ENCODE data around the gene ZRANB3. TPM values are rescaled to one million over a fixed set of nuclear protein-coding genes. Genes with fewer than 3 reads are reported as not detected.

ZRANB3 gene
- total and polyA plus RNA-seq, 2 of the 13 experiments (the other 11 are each of a cell fraction or from before 2014, with no cell fraction given) = 5.8 to 25.2 TPM

DNA sequence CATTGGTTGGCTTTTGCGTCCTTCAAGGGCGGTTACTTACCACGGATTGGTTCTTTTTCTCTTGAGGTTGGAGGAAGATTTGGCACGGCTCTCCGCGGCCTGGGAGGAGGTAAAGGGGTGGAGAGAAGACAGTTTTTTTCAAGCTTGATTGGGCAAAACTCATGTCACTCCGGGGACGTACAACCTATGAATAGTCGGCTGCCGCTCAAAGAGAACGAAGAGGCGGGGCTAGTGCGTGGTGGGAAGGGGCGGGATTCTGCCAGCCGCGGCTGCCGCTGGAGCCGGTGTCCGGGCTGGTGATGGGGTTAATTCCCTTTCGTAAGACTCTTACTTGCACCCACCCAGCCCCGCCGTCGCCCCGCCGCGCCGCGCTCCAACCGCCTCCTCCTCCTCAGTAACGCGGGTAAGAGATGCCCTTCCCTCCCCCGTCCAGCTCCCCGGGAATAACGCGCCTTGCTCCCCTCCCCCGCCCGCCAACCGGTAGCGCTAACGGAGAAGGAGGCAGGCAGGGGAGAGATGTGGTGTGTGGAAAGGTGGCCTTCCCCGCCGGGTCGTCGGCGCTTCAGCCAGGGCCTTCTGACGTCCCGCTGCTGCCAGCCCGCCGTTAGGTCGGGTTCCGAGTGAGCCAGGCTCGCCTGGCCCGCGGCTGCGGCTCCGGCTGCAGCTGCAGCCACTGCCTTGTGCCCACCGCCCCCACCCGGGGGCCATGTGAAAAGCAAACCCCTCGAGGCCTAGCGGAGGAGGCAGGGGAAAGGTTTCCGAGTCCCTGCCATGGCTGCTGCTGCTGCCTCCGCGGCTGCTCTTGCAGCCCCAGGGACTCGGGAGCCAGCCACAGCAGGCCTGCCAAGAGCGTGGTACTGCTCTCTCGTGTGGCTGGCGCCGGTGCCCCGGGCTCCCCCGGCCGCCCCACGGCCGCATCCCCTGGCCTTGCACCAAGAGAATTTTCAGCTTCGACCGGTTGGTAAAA, 496 bp upstream of the ZRANB3 start, which contains the start of gene R3HDM1 (continued):
- TF ChIP-seq ZBTB7B (CRISPR knock-in tag; IDR thresholded peaks at IDR 0.05) (peak; percentile 85), ZBTB21 (CRISPR knock-in tag; IDR thresholded peaks at IDR 0.05) (no peak), HDAC6 (IDR thresholded peaks at IDR 0.05; ENCODE audit: low read depth, low read length) (no peak), PHF21A (CRISPR knock-in tag; IDR thresholded peaks at IDR 0.05) (0 out of 2 replicates have a peak, but pooled peaks have one; percentile 17), PAWR (CRISPR knock-in tag; IDR thresholded peaks at IDR 0.05; ENCODE audit: borderline replicate concordance) (0 out of 2 replicates have a peak, but pooled peaks have one; percentile 76), ZFP62 (CRISPR knock-in tag; IDR thresholded peaks at IDR 0.05) (no peak), GATA4 (IDR thresholded peaks at IDR 0.05; ENCODE audit: borderline replicate concordance, low read depth) (0 out of 2 replicates have a peak, but pooled peaks have one; percentile 12), ZNF34 (CRISPR knock-in tag; IDR thresholded peaks at IDR 0.05; ENCODE audit: borderline replicate concordance) (no peak), NCOR1 (IDR thresholded peaks at IDR 0.05; ENCODE audit: borderline replicate concordance, low read length) (no peak), KLF15 (CRISPR knock-in tag; IDR thresholded peaks at IDR 0.05; ENCODE audit: borderline replicate concordance) (0 out of 2 replicates have a peak, but pooled peaks have one; percentile 28), ATF7-NPFF (CRISPR knock-in tag; IDR thresholded peaks at IDR 0.05; ENCODE audit: low read depth) (peak; percentile 92), NR2C2 (CRISPR knock-in tag; IDR thresholded peaks at IDR 0.05; ENCODE audit: borderline replicate concordance) (no peak), RFXAP (CRISPR knock-in tag; IDR thresholded peaks at IDR 0.05; ENCODE audit: borderline replicate concordance) (peak; percentile 22; the same call in 1 of the 2 replicates), ZNF674 (CRISPR knock-in tag; IDR thresholded peaks at IDR 0.05; ENCODE audit: low read depth) (no peak), FLYWCH1 (CRISPR knock-in tag; IDR thresholded peaks at IDR 0.05) (0 out of 2 replicates have a peak, but pooled peaks have one; percentile 69), FOSL2 (CRISPR knock-in tag; IDR thresholded peaks at IDR 0.05) (peak; percentile 34; the same call in 1 of the 2 replicates), ZNF30 (CRISPR knock-in tag; IDR thresholded peaks at IDR 0.05) (peak; percentile 82)
- TF ChIP-seq, protein P1, sequence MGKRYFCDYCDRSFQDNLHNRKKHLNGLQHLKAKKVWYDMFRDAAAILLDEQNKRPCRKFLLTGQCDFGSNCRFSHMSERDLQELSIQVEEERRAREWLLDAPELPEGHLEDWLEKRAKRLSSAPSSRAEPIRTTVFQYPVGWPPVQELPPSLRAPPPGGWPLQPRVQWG (CRISPR knock-in tag; IDR thresholded peaks at IDR 0.05; ENCODE audit: borderline replicate concordance, low read depth) = no peak
- TF ChIP-seq, protein P2, sequence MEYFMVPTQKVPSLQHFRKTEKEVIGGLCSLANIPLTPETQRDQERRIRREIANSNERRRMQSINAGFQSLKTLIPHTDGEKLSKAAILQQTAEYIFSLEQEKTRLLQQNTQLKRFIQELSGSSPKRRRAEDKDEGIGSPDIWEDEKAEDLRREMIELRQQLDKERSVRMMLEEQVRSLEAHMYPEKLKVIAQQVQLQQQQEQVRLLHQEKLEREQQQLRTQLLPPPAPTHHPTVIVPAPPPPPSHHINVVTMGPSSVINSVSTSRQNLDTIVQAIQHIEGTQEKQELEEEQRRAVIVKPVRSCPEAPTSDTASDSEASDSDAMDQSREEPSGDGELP (IDR thresholded peaks at IDR 0.05; ENCODE audit: borderline replicate concordance, low read depth) = no peak; the same call in 1 of the 2 replicates
- TF ChIP-seq, protein P3, sequence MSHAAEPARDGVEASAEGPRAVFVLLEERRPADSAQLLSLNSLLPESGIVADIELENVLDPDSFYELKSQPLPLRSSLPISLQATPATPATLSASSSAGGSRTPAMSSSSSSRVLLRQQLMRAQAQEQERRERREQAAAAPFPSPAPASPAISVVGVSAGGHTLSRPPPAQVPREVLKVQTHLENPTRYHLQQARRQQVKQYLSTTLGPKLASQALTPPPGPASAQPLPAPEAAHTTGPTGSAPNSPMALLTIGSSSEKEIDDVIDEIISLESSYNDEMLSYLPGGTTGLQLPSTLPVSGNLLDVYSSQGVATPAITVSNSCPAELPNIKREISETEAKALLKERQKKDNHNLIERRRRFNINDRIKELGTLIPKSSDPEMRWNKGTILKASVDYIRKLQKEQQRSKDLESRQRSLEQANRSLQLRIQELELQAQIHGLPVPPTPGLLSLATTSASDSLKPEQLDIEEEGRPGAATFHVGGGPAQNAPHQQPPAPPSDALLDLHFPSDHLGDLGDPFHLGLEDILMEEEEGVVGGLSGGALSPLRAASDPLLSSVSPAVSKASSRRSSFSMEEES (CRISPR knock-in tag; IDR thresholded peaks at IDR 0.05) = 0 out of 2 replicates have a peak, but pooled peaks have one; percentile 20
- TF ChIP-seq, protein P4, sequence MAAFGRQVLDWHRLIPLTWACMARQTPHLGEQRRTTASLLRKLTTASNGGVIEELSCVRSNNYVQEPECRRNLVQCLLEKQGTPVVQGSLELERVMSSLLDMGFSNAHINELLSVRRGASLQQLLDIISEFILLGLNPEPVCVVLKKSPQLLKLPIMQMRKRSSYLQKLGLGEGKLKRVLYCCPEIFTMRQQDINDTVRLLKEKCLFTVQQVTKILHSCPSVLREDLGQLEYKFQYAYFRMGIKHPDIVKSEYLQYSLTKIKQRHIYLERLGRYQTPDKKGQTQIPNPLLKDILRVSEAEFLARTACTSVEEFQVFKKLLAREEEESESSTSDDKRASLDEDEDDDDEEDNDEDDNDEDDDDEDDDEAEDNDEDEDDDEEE (CRISPR knock-in tag; IDR thresholded peaks at IDR 0.05) = no peak
- TF ChIP-seq, protein P5, sequence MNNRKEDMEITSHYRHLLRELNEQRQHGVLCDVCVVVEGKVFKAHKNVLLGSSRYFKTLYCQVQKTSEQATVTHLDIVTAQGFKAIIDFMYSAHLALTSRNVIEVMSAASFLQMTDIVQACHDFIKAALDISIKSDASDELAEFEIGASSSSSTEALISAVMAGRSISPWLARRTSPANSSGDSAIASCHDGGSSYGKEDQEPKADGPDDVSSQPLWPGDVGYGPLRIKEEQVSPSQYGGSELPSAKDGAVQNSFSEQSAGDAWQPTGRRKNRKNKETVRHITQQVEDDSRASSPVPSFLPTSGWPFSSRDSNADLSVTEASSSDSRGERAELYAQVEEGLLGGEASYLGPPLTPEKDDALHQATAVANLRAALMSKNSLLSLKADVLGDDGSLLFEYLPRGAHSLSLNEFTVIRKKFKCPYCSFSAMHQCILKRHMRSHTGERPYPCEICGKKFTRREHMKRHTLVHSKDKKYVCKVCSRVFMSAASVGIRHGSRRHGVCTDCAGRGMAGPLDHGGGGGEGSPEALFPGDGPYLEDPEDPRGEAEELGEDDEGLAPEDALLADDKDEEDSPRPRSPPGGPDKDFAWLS (CRISPR knock-in tag; IDR thresholded peaks at IDR 0.05; ENCODE audit: borderline replicate concordance) = no peak

Measured in HepG2 (cell line).